Ovary (tissue), 3 donors: ENCODE results near the gene PLSCR5.

ENCODE experiments used
- CTCF ChIP-seq, 3 donors: fragments of 450-650 bp in 2 of 3; fragments of 200-600 bp in 1 of 3; IDR thresholded peaks; one replicate each; pipeline versions ENCODE4 v1.5.1 to v1.8.0; 2016 to 2022; ENCODE audit warnings: antibody characterized with exemption in 3 of 3, mild to moderate bottlenecking in 1 of 3
- POLR2A ChIP-seq: fragments of 450-650 bp; IDR thresholded peaks from one replicate; pipeline ENCODE4 v1.6.1; 2017; ENCODE audit warnings: antibody characterized with exemption, mild to moderate bottlenecking, moderate library complexity
- donor health status: DM: no; HTN: no; CAD: no.

- TF ChIP-seq POLR2A: peak; percentile 17
- no peak for TF ChIP-seq CTCF (IDR thresholded peaks at IDR 0.05)
These were observed 61.6 kb downstream of the PLSCR5 start for GRCh38 chr3:146543461-146544001.
